HG03432 (cell line): ENCODE data around the gene DSC1.

Experiments
- ATAC-seq: cut with Tn5 transposase; IDR thresholded peaks from one replicate; pipeline ENCODE4 v1.9.1; 2021; ENCODE audit warnings: mild to moderate bottlenecking, moderate library complexity; ENCODE audit not compliant: unreplicated experiment

The DSC1 gene

GRCh38 chr18:31112804-31113203 is 49.9 kb downstream of the DSC1 start:
- no peak for ATAC-seq

DNA sequence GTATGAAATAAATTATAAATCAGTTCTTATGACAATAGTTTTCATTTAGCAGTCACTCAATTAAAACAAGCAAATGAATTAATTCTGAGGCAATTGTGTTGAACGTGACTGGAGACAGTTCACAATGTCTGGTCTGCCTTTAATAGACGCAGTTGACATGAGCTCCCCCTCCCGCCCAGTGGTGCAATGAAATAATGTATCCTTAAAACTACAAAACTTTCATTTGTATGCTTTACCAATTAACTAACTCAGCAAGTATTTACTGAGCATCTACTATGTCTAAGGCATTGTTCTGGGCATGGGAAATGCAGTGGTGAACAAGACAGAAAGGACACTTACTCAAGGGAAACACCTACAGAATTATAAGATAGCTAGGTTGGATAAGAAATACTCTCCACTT is 56.9 kb downstream of the DSC1 start:
- no peak for ATAC-seq

DNA sequence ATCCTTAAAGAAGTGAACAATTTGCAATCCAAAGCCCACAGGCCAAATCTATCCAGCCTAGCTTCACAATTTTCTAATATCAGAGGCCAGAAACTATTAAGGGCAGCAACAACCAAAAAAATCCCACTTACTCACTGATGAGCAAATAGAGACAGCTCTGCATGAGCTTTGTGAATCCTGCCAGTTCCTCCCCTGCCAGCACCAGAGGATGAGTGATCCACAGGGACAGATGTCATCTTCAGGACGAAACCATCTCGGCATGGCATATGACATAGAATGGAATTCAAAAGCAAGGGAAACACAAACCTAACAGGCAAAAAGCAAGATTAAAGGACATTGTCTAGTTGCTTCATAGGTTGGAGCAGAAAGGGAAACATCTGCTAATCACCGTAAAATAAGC is 58.2 kb downstream of the DSC1 start:
- ATAC-seq: no peak

- no peak for ATAC-seq
Observed at GRCh38 chr18:31103423-31103822, 59.2 kb downstream of the DSC1 start.

DNA sequence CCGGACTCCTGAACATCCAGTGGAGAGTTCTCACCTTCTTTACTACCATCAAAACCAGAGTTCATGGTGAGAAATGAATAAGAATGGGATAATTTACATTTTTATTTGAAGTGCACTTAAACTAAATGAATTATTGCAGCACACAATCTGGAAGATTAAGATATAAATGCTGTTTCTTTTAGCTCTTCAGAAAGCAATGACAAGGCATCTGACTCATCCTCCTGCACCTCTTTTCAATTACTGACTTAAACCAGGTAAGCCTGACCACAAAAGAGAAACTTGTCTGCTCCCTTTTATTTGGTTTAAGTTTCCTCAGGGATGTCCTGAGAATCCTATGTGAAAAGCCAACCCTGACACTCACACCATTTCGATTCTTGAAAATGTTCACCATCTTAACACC is 59.7 kb downstream of the DSC1 start:
- ATAC-seq: no peak

DNA sequence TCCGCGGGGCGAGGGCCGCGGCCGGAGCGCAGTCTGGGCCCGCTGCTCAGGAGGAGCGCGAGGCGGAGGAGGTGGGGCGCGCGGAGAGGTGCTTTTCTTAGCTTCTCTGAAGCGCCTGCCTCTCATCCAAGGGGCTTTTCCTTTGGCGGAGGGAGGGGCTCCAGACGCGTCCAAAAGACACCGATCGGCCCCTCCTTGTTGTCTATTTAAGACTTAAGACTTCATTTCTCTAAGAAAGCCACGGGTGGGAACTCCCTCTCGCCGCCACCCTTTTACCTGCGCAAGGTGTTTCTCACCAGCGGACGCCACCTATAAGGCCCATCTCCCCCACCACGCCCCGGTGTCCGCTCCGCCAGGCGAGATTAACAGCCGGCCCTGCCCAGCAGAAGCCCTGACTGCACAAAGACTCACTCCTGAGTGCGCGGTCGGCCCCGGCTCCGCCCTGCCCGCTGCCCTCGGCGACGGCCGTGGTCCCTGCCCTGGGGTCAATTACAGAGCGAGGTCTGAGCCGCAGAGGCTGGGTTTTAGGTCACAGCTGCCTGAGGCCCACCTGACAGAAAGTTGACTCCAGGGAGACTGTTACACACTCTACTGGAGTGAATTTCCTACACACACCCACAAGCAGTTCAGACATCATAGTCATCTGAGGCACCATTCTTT is 60.5 kb downstream of the DSC1 start, which contains the start of gene DSC2:
TSS of gene DSC2 (minus strand) at position 397 of the 660 bp plus-strand sequence. CDS start 450 bp downstream, outside the sequence.
- ATAC-seq: no peak

GRCh38 chr18:31101183-31102024 is 61.3 kb downstream of the DSC1 start:
- ATAC-seq: peak; percentile 43

DNA sequence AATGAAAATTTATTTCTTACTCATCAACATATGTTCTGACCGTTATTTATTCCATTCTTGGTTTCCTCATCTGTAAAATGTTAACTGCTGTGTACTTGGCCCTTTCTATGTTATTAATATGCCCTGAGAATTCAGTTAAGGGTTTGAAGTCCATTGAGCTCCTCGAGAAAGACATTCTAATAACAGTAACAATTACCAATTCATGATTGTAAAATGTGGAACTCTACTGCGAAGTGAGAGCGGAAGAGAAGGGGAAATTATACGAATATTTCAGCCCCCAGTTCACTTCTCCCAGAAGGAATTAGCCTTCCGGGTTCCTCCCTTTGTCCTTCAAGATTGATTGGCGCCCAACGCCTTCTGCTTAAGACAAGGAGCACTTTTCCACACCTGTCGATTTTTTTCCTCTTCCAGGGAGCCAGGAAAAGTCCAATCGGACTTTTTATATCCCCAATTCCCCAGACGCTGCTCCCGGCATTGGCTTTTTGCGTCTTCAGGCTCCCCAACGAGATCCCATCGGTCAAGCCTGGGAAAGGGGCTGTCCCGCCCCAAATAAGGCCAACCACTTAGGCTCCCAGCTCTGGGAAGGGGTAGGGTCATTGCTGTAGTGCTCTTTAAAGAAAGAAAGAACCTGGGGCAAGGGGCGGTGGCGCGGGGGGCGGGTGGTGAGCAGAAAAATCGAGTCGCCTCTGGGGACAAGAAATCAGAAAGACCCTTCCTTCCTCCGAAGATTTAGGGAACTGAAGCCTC is 62.0 kb downstream of the DSC1 start:
- ATAC-seq: no peak

DNA sequence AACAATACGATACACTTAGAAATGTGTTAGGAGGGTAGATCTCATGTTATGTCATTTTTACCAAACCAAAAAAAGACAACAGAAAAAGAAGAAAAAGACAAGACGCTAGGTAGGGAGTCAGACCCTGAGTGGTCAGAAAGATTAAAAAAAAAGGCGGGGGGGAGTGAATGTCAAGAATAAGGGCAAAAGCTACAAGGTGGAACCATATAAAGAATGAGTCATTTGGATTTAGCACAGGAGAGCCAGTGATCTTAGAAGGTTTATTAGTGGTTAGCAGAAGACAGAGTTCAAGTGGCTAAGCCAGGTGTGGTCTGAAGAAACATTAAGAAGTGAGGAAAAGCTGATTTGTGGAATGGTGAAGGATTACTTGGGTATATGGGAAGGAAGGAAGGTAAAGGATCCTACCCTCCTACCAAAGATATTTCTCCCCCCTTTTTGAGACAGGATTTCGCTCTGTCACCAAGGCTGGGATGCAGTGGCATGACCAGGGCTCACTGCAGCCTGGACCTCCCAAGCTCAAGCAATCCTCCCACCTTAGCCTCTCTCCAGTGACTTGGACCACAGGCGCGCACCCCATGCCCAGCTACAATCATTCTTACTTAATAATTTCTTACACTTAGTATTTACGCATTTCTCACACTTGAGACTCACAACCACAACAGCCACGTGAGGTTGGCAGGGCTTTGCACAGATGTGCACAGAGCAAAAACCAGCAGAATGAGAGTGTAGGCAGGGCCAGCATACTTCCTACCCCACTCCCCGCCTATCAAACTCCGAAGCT is 63.0 kb downstream of the DSC1 start:
- no peak for ATAC-seq

GRCh38 chr18:31098878-31099277 is 63.8 kb downstream of the DSC1 start:
- no peak for ATAC-seq

GRCh38 chr18:31097666-31098065 is 65.0 kb downstream of the DSC1 start:
- ATAC-seq: no peak

DNA sequence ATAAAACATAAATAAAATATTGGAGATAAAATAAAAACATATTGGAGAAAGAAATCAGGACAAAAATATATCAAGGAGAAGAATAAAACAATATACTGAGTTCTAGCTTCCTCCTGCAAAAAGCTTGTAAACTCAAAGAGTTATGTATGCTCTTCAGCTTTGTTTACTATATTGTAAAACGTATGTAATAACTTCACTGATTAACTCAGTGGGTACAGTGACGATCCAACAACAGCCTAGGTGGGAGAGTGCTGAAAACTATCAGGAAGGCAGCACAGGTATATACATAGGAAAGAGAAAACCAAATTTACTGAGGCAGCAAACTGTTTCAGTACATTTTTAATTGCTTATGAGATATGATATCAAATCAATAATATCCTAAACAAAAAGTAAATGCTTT is 68.8 kb downstream of the DSC1 start:
- no peak for ATAC-seq

- ATAC-seq: no peak
Observed at GRCh38 chr18:31093294-31093693, 69.4 kb downstream of the DSC1 start.

- no peak for ATAC-seq
Observed at GRCh38 chr18:31091350-31091749, 71.3 kb downstream of the DSC1 start.

GRCh38 chr18:31088532-31088931 is 74.1 kb downstream of the DSC1 start:
- ATAC-seq: no peak

DNA sequence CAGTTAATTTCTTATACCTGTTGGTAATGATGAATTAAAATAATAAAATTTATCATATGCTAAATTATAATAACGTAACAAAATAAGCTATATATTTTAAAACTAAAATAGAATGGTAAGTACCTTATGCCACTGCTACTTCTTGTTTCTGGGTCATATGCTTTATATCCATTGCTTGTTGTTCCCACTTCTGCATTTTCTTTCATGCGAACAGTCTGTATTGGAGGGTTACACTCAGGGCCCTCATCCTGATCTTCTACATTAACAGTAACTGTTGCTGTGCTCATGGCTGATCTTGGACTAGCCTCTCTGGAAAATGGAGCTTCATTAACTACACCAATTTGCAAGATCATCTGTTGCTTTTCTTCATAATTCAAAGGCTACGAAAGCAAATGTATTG is 82.7 kb downstream of the DSC1 start:
- ATAC-seq: no peak
